Osteoblast (primary cell): ENCODE data around the gene TBXT. TPM values are rescaled to one million over a fixed set of nuclear protein-coding genes. Genes with fewer than 3 reads are reported as not detected.

Experiments
- DNase-seq: peaks from one replicate; pipeline ENCODE4 v3.0.0; 2011; ENCODE audit warnings: low spot score, mixed read lengths; ENCODE audit not compliant: insufficient read length; ENCODE audit errors: missing footprints
- H2AFZ ChIP-seq: 2 replicates; pipeline ENCODE4 v1.6.0; 2011; ENCODE audit warnings: mild to moderate bottlenecking, low read length
- H3K27ac ChIP-seq: 2 replicates; pipeline ENCODE4 v1.5.1; 2011; ENCODE audit warnings: mild to moderate bottlenecking, low read depth, low read length, moderate library complexity
- H3K27me3 ChIP-seq: 2 replicates; pipeline ENCODE4 v1.6.0; 2012; ENCODE audit warnings: mild to moderate bottlenecking, control low read depth, inconsistent platforms, low read length, moderate library complexity; ENCODE audit not compliant: insufficient read depth
- H3K36me3 ChIP-seq: 2 replicates; pipeline ENCODE4 v1.5.1; 2011; ENCODE audit warnings: mild to moderate bottlenecking, low read length, control low read depth, moderate library complexity; ENCODE audit not compliant: insufficient read depth
- H3K4me1 ChIP-seq: 2 replicates; pipeline ENCODE4 v1.5.1; 2011; ENCODE audit warnings: mild to moderate bottlenecking, low read length, control low read depth, moderate library complexity; ENCODE audit not compliant: insufficient read depth
- H3K4me2 ChIP-seq: 2 replicates; pipeline ENCODE4 v1.6.0; 2011; ENCODE audit warnings: mild to moderate bottlenecking, low read length; ENCODE audit not compliant: insufficient read depth
- H3K4me3 ChIP-seq: fragments of 200-600 bp; sonication (generic); 3 replicates; pipeline ENCODE4 v1.5.1; 2012; ENCODE audit warnings: mild to moderate bottlenecking, low read length, inconsistent platforms; ENCODE audit not compliant: insufficient read depth
- H3K79me2 ChIP-seq: 2 replicates; pipeline ENCODE4 v1.6.0; 2012; ENCODE audit warnings: mild to moderate bottlenecking, low read length, control low read depth, inconsistent platforms; ENCODE audit not compliant: insufficient read depth
- H3K9me3 ChIP-seq: 2 replicates; pipeline ENCODE4 v1.5.1; 2011; ENCODE audit warnings: low read depth, low read length, control low read depth
- H4K20me1 ChIP-seq: 2 replicates; pipeline ENCODE4 v1.6.0; 2012; ENCODE audit warnings: mild to moderate bottlenecking, low read length, control low read depth; ENCODE audit not compliant: insufficient read depth
- CTCF ChIP-seq: IDR thresholded peaks from 2 replicates; pipeline ENCODE4 v1.5.1; 2011; ENCODE audit warnings: mild to moderate bottlenecking, low read depth, low read length, moderate library complexity; ENCODE audit errors: extremely low read depth
- total RNA-seq: library from RNA; depleted of rRNA; stranded (reverse); fragments of >200 nt; gene quantifications from 2 replicates; pipeline ENCODE4 v1.2.3, GENCODE V29; 2012

The TBXT gene
- total RNA-seq, 1 donor = not detected

GRCh38 chr6:166174031-166174430 lies 6.4 kb upstream of the TBXT start:
- Histone ChIP-seq H2AFZ (no peak overlapping the region), H3K36me3 (no peaks in the 10 kb centered on the region), H3K4me3 (no peak overlapping the region), H3K4me2 (no peak overlapping the region), H3K27ac (no peak overlapping the region), H3K79me2 (no peaks in the 10 kb centered on the region), H3K4me1 (no peaks in the 10 kb centered on the region), H3K27me3 (peaks cover 7% of the 10 kb centered on the region), H3K9me3 (no peaks in the 10 kb centered on the region), H4K20me1 (no peaks in the 10 kb centered on the region)
- no peak for TF ChIP-seq CTCF
- DNase-seq = peak; percentile 39

- Histone ChIP-seq H3K4me3 (no peak overlapping the region), H3K36me3 (no peaks in the 10 kb centered on the region), H3K4me2 (no peak overlapping the region), H3K9me3 (no peaks in the 10 kb centered on the region), H3K27me3 (peaks cover 13% of the 10 kb centered on the region), H3K27ac (no peak overlapping the region), H4K20me1 (no peaks in the 10 kb centered on the region), H3K79me2 (no peaks in the 10 kb centered on the region), H3K4me1 (no peaks in the 10 kb centered on the region), H2AFZ (no peak overlapping the region)
- no peak for TF ChIP-seq CTCF
- DNase-seq = no peak
These were observed 5.8 kb upstream of the TBXT start for GRCh38 chr6:166173281-166173951.

- no peaks in the 10 kb centered on the region for H3K9me3 ChIP-seq
- no peak overlapping the region for H3K4me3 ChIP-seq
- no peak overlapping the region for H2AFZ ChIP-seq
- H3K27me3 ChIP-seq = peaks cover 15% of the 10 kb centered on the region
- H3K79me2 ChIP-seq = no peaks in the 10 kb centered on the region
- no peaks in the 10 kb centered on the region for H3K36me3 ChIP-seq
- DNase-seq = peak; percentile 54
- no peak for TF ChIP-seq CTCF
- H3K4me1 ChIP-seq = no peaks in the 10 kb centered on the region
- H4K20me1 ChIP-seq = no peaks in the 10 kb centered on the region
- H3K27ac ChIP-seq = no peak overlapping the region
- H3K4me2 ChIP-seq = no peak overlapping the region
These were observed 4.9 kb upstream of the TBXT start for GRCh38 chr6:166172546-166172945.

- H4K20me1 ChIP-seq = no peaks in the 10 kb centered on the region
- no peaks in the 10 kb centered on the region for H3K9me3 ChIP-seq
- no peak overlapping the region for H2AFZ ChIP-seq
- H3K27ac ChIP-seq = no peak overlapping the region
- H3K4me1 ChIP-seq = no peaks in the 10 kb centered on the region
- peaks cover 41% of the 10 kb centered on the region for H3K27me3 ChIP-seq
- no peak for TF ChIP-seq CTCF
- peak; percentile 62 for DNase-seq
- H3K36me3 ChIP-seq = no peaks in the 10 kb centered on the region
- H3K79me2 ChIP-seq = no peaks in the 10 kb centered on the region
- no peak overlapping the region for H3K4me2 ChIP-seq
- H3K4me3 ChIP-seq = no peak overlapping the region
These were observed 2.1 kb upstream of the TBXT start for GRCh38 chr6:166169549-166170421.
